Kidney epithelial cell (primary cell): ENCODE data around the gene SLC28A1. TPM values are rescaled to one million over a fixed set of nuclear protein-coding genes. Genes with fewer than 3 reads are reported as not detected.

ENCODE experiments used
- DNase-seq: peaks from one replicate; pipeline ENCODE4 v3.0.0-alpha.2; 2010; ENCODE audit warnings: low read depth
- H3K27me3 ChIP-seq: 2 replicates; pipeline ENCODE4 v1.6.0; 2011; ENCODE audit warnings: low read length; ENCODE audit not compliant: control insufficient read depth, insufficient read depth
- H3K36me3 ChIP-seq: 2 replicates; pipeline ENCODE4 v1.5.1; 2011; ENCODE audit warnings: low read length; ENCODE audit not compliant: control insufficient read depth, insufficient read depth
- H3K4me3 ChIP-seq: 2 replicates; pipeline ENCODE4 v1.5.1; 2011; ENCODE audit warnings: low read depth, mild to moderate bottlenecking, control low read depth, low read length
- total RNA-seq: library from RNA; depleted of rRNA; stranded (reverse); fragments of >200 nt; gene quantifications from 2 replicates; pipeline ENCODE4 v1.2.3, GENCODE V29; 2015
- TF ChIP-seq, protein P1 (sequence below): IDR thresholded peaks from 2 replicates; pipeline ENCODE4 v1.5.1; 2011; ENCODE audit warnings: mild to moderate bottlenecking, moderate library complexity, low read length, control low read depth, inconsistent platforms; ENCODE audit not compliant: insufficient read depth, poor library complexity, severe bottlenecking

Gene SLC28A1
- total RNA-seq, 1 donor from 2014 or later = 0.17 TPM

DNA sequence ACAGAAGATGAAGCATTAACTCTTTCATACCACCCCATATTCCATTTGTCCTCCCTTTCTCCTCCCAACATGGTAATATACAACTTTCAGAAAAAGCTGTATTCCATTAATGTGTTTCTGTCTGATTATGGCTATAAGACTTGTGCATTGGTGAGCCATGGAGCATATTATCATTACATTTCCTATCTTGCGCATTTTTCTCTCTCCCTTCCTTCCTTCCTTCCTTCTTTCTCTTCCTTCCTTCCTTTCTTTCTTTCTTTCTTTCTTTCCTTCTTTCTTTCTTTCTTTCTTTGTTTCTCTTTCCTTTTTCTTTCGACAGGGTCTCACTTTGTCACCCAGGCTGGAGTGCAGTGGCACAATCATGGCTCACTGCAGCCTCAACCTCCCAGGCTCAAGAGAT, 71.7 kb downstream of the SLC28A1 start:
- H3K36me3 ChIP-seq = no peaks in the 10 kb centered on the region
- DNase-seq = no peak
- TF ChIP-seq, protein P1, sequence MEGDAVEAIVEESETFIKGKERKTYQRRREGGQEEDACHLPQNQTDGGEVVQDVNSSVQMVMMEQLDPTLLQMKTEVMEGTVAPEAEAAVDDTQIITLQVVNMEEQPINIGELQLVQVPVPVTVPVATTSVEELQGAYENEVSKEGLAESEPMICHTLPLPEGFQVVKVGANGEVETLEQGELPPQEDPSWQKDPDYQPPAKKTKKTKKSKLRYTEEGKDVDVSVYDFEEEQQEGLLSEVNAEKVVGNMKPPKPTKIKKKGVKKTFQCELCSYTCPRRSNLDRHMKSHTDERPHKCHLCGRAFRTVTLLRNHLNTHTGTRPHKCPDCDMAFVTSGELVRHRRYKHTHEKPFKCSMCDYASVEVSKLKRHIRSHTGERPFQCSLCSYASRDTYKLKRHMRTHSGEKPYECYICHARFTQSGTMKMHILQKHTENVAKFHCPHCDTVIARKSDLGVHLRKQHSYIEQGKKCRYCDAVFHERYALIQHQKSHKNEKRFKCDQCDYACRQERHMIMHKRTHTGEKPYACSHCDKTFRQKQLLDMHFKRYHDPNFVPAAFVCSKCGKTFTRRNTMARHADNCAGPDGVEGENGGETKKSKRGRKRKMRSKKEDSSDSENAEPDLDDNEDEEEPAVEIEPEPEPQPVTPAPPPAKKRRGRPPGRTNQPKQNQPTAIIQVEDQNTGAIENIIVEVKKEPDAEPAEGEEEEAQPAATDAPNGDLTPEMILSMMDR = no peak

DNA sequence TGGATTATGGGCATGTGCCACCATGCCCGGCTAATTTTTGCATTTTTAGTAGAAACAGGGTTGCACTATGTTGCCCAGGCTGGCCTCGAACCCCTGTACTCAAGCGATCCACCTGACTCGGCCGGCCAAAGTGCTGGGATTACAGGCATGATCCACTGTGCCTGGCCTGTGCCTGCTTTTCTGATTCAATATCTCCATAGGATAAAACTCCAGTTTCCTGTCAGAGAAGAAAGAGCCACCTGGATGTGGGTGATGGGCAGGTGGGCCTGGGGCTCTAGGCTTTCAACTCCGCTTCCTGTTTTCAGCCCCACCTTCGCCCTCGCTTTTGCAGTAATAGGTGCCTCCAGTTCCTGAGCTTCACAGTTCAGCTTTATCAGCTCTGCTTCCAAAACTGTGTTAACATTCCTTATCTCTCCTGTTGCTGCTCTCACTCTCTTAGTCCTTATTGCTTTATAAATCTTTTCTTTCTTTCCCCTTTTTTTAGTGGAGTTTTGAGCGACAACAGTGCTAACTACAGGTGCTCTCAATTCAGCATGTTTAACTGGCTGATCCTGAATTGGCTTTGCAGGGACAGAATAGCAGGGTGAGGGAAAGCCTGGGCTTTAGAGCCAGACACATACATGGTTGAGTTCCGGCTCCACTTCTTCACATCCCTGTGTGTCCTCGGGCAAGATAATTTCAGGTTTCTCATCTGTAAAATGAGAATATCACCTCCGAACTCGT, 76.1 kb downstream of the SLC28A1 start:
- Histone ChIP-seq H3K4me3 (no peak overlapping the region), H3K36me3 (no peaks in the 10 kb centered on the region), H3K27me3 (no peaks in the 10 kb centered on the region)
- no peak for DNase-seq
- TF ChIP-seq, protein P1 = no peak

More for the DNA sequence above, 71.7 kb downstream of the SLC28A1 start:
- no peak overlapping the region for H3K4me3 ChIP-seq
- no peaks in the 10 kb centered on the region for H3K27me3 ChIP-seq

DNA sequence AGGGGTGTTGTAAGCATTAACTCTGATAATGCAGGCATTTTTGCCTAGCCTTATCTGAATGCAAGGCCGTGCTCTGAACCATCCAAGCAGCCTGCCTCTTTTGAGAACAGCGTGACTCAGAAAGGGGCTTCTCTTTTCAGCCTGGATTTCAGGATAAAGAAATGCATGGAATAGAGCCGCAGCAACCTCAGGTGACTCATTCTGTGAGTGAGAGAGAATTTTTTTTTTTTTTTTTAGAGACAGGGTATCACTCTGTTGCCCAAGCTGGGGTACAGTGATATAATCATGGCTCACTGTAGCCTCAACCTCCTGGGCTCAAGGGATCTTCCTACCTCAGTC, 76.6 kb downstream of the SLC28A1 start:
- no peaks in the 10 kb centered on the region for H3K27me3 ChIP-seq
- DNase-seq = no peak
- TF ChIP-seq, protein P1 = no peak
- no peak overlapping the region for H3K4me3 ChIP-seq
- no peaks in the 10 kb centered on the region for H3K36me3 ChIP-seq

DNA sequence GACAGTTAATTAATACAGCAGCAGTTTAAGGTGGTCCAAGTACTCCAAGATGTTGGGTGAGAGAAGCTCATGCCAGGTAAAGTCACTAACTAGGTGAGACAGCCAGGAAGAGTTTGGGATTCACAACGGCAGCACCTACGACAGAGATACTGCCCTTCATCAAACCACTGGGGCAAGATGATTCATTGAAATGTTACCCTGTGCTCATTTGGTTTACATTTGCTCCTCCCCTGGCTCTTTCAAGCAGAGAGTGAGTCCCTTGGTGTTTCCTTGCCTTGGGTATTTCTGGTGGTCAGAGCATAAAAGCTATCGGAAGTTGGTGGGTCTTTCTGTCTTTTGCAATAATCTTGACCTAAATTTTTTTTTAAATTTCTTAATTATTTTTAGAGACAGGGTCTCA, 77.2 kb downstream of the SLC28A1 start:
- Histone ChIP-seq H3K27me3 (no peaks in the 10 kb centered on the region), H3K4me3 (no peak overlapping the region), H3K36me3 (no peaks in the 10 kb centered on the region)
- no peak for DNase-seq
- TF ChIP-seq, protein P1 = no peak

DNA sequence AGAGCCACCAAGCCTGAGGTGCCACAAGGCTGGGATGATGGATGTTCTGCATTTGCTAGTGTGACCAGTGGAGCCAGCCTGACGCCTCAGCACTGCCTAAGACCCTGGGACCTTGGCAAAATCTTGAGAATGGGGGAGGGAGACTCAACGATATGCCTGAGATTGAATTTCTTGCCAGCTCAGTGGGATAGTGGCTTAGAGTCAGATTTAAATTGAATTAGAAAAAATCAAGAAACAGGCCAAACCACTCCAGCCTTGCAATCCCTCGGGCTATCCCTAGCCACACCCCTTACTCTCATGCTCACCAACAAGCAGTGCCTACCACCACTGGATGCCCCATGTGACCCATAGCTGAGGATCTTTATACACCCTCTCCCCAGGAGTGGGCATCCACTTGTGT, 78.5 kb downstream of the SLC28A1 start:
- DNase-seq = no peak
- TF ChIP-seq, protein P1 = no peak
- H3K27me3 ChIP-seq = no peaks in the 10 kb centered on the region
- no peaks in the 10 kb centered on the region for H3K36me3 ChIP-seq
- no peak overlapping the region for H3K4me3 ChIP-seq

DNA sequence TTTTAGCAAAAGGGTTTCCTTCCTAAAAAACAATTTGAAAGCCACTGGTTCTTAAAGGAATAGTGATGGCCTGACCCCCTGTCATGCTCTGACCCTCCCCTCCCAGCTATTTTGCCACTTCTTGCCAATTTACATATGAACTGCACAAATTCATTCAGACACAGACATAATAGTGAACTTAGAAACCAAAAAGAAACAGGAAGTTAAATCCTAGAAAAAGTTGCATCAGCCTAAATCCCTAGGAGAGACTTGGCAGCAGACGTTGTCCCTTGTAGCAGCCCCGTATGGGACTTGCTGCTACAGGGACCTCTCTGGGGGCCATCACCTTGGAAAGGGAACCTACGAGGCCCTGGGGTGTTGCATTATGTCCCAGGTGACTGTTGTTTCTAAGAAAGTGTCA, 82.9 kb downstream of the SLC28A1 start:
- no peak for DNase-seq
- no peaks in the 10 kb centered on the region for H3K36me3 ChIP-seq
- TF ChIP-seq, protein P1 = no peak
- no peaks in the 10 kb centered on the region for H3K27me3 ChIP-seq
- H3K4me3 ChIP-seq = no peak overlapping the region
